GM13977 (cell line): ENCODE data around the gene KSR1.

ENCODE experiments used
- DNase-seq: peaks from one replicate; pipeline ENCODE4 v3.0.0; 2012; ENCODE audit warnings: low spot score
- CTCF ChIP-seq: IDR thresholded peaks from 2 replicates; pipeline ENCODE4 v1.5.1; 2012; ENCODE audit warnings: mild to moderate bottlenecking, control low read depth; ENCODE audit not compliant: insufficient read depth; ENCODE audit errors: extremely low read depth, missing control alignments
- in situ Hi-C: fragments of 300-500 bp; cut with MboI; formaldehyde crosslinking; loops from one replicate; pipeline ENCODE4 v1.12.0; 2022; ENCODE audit warnings: low sequenced_read_pairs, low pct_unique_long_range_greater_than_20kb, mixed read lengths, inconsistent platforms; ENCODE audit not compliant: unreplicated experiment

The KSR1 gene

GRCh38 chr17:27530764-27531391, 74.6 kb downstream of the KSR1 start:
- no peak for DNase-seq
- in situ Hi-C loops = no loop called here
- TF ChIP-seq CTCF = no peak

GRCh38 chr17:27531469-27531961, 75.3 kb downstream of the KSR1 start:
- DNase-seq = no peak

GRCh38 chr17:27532269-27533263, 76.3 kb downstream of the KSR1 start:
- in situ Hi-C loops = no loop called here
- no peak for TF ChIP-seq CTCF
- no peak for DNase-seq

More at GRCh38 chr17:27531469-27531961, 75.3 kb downstream of the KSR1 start:
- no peak for TF ChIP-seq CTCF
- in situ Hi-C loops = no loop called here

GRCh38 chr17:27533874-27534815, 77.9 kb downstream of the KSR1 start:
- in situ Hi-C loops = no loop called here
- DNase-seq = no peak
- no peak for TF ChIP-seq CTCF

- no peak for DNase-seq
- TF ChIP-seq CTCF = no peak
- in situ Hi-C loops = no loop called here
Observed at GRCh38 chr17:27535178-27535928, 79.1 kb downstream of the KSR1 start.
